Measurements from ENCODE around the gene PLAAT2. TPM values are rescaled to one million over a fixed set of nuclear protein-coding genes. Genes with fewer than 3 reads are reported as not detected.
A peak's percentile ranks its signal among the peaks of the same experiment; 100 is the strongest.

Gene PLAAT2
- total and polyA plus RNA-seq, 9 of the 15 experiments (the other 6 are each of a cell fraction or from before 2014, with no cell fraction given), result not detected

DNA sequence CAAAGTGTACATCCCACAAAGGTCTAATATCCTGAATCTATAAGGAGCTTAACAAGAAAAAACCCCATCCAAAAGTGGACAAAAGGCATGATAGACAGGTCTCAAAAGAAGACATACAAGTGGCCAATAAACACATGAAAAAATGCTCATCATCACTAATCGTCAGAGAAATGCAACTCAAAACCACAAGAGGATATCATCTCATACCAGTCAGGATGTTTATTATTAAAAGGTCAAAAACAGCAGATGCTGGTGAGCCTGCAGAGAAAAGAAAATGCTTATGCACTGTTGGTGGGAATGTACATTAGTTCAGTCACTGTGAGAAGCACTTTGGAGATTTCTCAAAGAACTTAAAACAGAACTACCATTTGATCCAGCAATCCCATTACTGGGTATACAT is 44.6 kb downstream of the PLAAT2 start (continued):
- TF ChIP-seq MTF1 (CRISPR knock-in tag; IDR thresholded peaks at IDR 0.05; ENCODE audit: borderline replicate concordance) (no peak), SAFB (IDR thresholded peaks at IDR 0.05; ENCODE audit: borderline replicate concordance, low read depth, low read length) (no peak), ATF1 (CRISPR knock-in tag; IDR thresholded peaks at IDR 0.05) (no peak), ATF1 (tag; IDR thresholded peaks at IDR 0.05) (peak; percentile 45), CXXC5 (CRISPR knock-in tag; IDR thresholded peaks at IDR 0.05) (no peak), ZNF592 (IDR thresholded peaks at IDR 0.05) (no peak), PHTF2 (CRISPR knock-in tag; IDR thresholded peaks at IDR 0.05) (no peak), RBM22 (IDR thresholded peaks at IDR 0.05; ENCODE audit: low read depth, low read length, poor library complexity, severe bottlenecking) (no peak), ZNF764 (CRISPR knock-in tag; IDR thresholded peaks at IDR 0.05; ENCODE audit: low read depth) (no peak), TBL1XR1 (IDR thresholded peaks at IDR 0.05; ENCODE audit: low read length in 2 of 2) (peak in 1 of 2 experiments; percentile 65; a peak in 2 of 4 replicates), CBFA2T2 (conservative IDR thresholded peaks at IDR 0.05) (peak; percentile 76), HNRNPL (IDR thresholded peaks at IDR 0.05; ENCODE audit: low read depth, low read length) (no peak), DACH1 (IDR thresholded peaks at IDR 0.05; ENCODE audit: partially characterized antibody) (peak; percentile 39), MCM3 (IDR thresholded peaks at IDR 0.05) (no peak), ELF2 (CRISPR knock-in tag; IDR thresholded peaks at IDR 0.05) (no peak), ZNF12 (CRISPR knock-in tag; IDR thresholded peaks at IDR 0.05) (no peak), CBX1 (IDR thresholded peaks at IDR 0.05; ENCODE audit: low read depth) (no peak), EZH2 (IDR thresholded peaks at IDR 0.05; ENCODE audit: borderline replicate concordance, low read depth, low read length) (no peak), HOMEZ (CRISPR knock-in tag; IDR thresholded peaks at IDR 0.05) (no peak), POLR2AphosphoS5 (IDR thresholded peaks at IDR 0.05; ENCODE audit: control insufficient read depth, insufficient read depth, low read depth, low read length) (peak; percentile 40; the same call in 1 of the 2 replicates)
- TF ChIP-seq, protein P1, sequence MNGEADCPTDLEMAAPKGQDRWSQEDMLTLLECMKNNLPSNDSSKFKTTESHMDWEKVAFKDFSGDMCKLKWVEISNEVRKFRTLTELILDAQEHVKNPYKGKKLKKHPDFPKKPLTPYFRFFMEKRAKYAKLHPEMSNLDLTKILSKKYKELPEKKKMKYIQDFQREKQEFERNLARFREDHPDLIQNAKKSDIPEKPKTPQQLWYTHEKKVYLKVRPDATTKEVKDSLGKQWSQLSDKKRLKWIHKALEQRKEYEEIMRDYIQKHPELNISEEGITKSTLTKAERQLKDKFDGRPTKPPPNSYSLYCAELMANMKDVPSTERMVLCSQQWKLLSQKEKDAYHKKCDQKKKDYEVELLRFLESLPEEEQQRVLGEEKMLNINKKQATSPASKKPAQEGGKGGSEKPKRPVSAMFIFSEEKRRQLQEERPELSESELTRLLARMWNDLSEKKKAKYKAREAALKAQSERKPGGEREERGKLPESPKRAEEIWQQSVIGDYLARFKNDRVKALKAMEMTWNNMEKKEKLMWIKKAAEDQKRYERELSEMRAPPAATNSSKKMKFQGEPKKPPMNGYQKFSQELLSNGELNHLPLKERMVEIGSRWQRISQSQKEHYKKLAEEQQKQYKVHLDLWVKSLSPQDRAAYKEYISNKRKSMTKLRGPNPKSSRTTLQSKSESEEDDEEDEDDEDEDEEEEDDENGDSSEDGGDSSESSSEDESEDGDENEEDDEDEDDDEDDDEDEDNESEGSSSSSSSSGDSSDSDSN (IDR thresholded peaks at IDR 0.05; ENCODE audit: borderline replicate concordance in 1 of 2, low read depth in 2 of 2, low read length in 2 of 2), result no peak
- TF ChIP-seq, protein P2, sequence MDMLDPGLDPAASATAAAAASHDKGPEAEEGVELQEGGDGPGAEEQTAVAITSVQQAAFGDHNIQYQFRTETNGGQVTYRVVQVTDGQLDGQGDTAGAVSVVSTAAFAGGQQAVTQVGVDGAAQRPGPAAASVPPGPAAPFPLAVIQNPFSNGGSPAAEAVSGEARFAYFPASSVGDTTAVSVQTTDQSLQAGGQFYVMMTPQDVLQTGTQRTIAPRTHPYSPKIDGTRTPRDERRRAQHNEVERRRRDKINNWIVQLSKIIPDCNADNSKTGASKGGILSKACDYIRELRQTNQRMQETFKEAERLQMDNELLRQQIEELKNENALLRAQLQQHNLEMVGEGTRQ (CRISPR knock-in tag; IDR thresholded peaks at IDR 0.05), result no peak

Measured in K562 (cell line).